H9 (cell line): ENCODE data around the gene TOR1B. TPM values are rescaled to one million over a fixed set of nuclear protein-coding genes. Genes with fewer than 3 reads are reported as not detected.

Experiments
- DNase-seq: peaks from one replicate; pipeline ENCODE4 v3.0.0-alpha.2; 2017
- H2AFZ ChIP-seq: one replicate; pipeline ENCODE4 v1.6.1; 2013; ENCODE audit warnings: mild to moderate bottlenecking, low read length, control low read depth, moderate library complexity
- H2AK5ac ChIP-seq: 2 replicates; pipeline ENCODE4 v1.6.1; 2013; ENCODE audit warnings: low read length, control low read depth, mixed read lengths; ENCODE audit not compliant: insufficient read length
- H2BK120ac ChIP-seq: one replicate; pipeline ENCODE4 v1.6.1; 2013; ENCODE audit warnings: low read depth, mild to moderate bottlenecking, low read length, control low read depth, inconsistent platforms; ENCODE audit not compliant: poor library complexity, severe bottlenecking
- H2BK12ac ChIP-seq: 2 replicates; pipeline ENCODE4 v1.6.1; 2013; ENCODE audit warnings: low read length, control low read depth, mixed read lengths, low read depth; ENCODE audit not compliant: insufficient read length
- H2BK15ac ChIP-seq: 2 replicates; pipeline ENCODE4 v1.6.1; 2013; ENCODE audit warnings: low read depth, low read length, control low read depth
- H2BK20ac ChIP-seq: one replicate; pipeline ENCODE4 v1.6.1; 2013; ENCODE audit warnings: low read depth, mild to moderate bottlenecking, low read length, control low read depth, inconsistent platforms; ENCODE audit not compliant: poor library complexity, severe bottlenecking
- H2BK5ac ChIP-seq: 2 replicates; pipeline ENCODE4 v1.6.1; 2013; ENCODE audit warnings: low read length, control low read depth, mixed read lengths; ENCODE audit not compliant: insufficient read length
- H3K14ac ChIP-seq: 2 replicates; pipeline ENCODE4 v1.6.1; 2013; ENCODE audit warnings: low read length, control low read depth; ENCODE audit not compliant: insufficient read depth
- H3K18ac ChIP-seq: 2 replicates; pipeline ENCODE4 v1.6.1; 2013; ENCODE audit warnings: low read depth, mild to moderate bottlenecking, mixed read lengths, low read length, control low read depth; ENCODE audit not compliant: insufficient read length
- H3K23ac ChIP-seq: 2 replicates; pipeline ENCODE4 v1.6.1; 2013; ENCODE audit warnings: low read length, control low read depth, mixed read lengths, low read depth; ENCODE audit not compliant: insufficient read length
- H3K23me2 ChIP-seq: 2 replicates; pipeline ENCODE4 v1.6.1; 2013; ENCODE audit warnings: low read depth, mild to moderate bottlenecking, mixed read lengths, low read length, control low read depth; ENCODE audit not compliant: insufficient read length, poor library complexity, severe bottlenecking
- H3K27ac ChIP-seq: 2 replicates; pipeline ENCODE4 v1.5.1; 2013; ENCODE audit warnings: low read length, control low read depth, mixed read lengths, low read depth; ENCODE audit not compliant: insufficient read length
- H3K27me3 ChIP-seq: 2 replicates; pipeline ENCODE4 v1.6.1; 2013; ENCODE audit warnings: low read length, control low read depth, inconsistent platforms; ENCODE audit not compliant: insufficient read depth
- H3K4ac ChIP-seq: 2 replicates; pipeline ENCODE4 v1.6.1; 2013; ENCODE audit warnings: low read depth, mild to moderate bottlenecking, control low read depth, inconsistent platforms, low read length, moderate library complexity
- H3K4me1 ChIP-seq: 2 replicates; pipeline ENCODE4 v1.6.1; 2013; ENCODE audit warnings: low read length, control low read depth, inconsistent platforms; ENCODE audit not compliant: insufficient read depth
- H3K4me2 ChIP-seq: 2 replicates; pipeline ENCODE4 v1.6.1; 2013; ENCODE audit warnings: low read length, control low read depth, mixed read lengths; ENCODE audit not compliant: insufficient read length, insufficient read depth
- H3K56ac ChIP-seq: 2 replicates; pipeline ENCODE4 v1.6.1; 2013; ENCODE audit warnings: low read depth, mild to moderate bottlenecking, mixed read lengths, low read length, control low read depth; ENCODE audit not compliant: insufficient read length
- H3K79me1 ChIP-seq: 2 replicates; pipeline ENCODE4 v1.6.1; 2013; ENCODE audit warnings: low read depth, mild to moderate bottlenecking, moderate library complexity, low read length, control low read depth, inconsistent platforms; ENCODE audit not compliant: insufficient read depth, poor library complexity, severe bottlenecking
- H3K79me2 ChIP-seq: 2 replicates; pipeline ENCODE4 v1.6.1; 2013; ENCODE audit warnings: low read length, control low read depth, inconsistent platforms; ENCODE audit not compliant: insufficient read depth
- H3K9ac ChIP-seq: 2 replicates; pipeline ENCODE4 v1.6.1; 2013; ENCODE audit warnings: low read length, control low read depth, mixed read lengths; ENCODE audit not compliant: insufficient read length; ENCODE audit errors: extremely low read depth
- H3K9me3 ChIP-seq: one replicate; pipeline ENCODE4 v1.6.1; 2013; ENCODE audit warnings: low read depth, low read length, inconsistent platforms; ENCODE audit not compliant: control insufficient read depth
- H3T11ph ChIP-seq: one replicate; pipeline ENCODE4 v1.6.1; 2013; ENCODE audit warnings: mild to moderate bottlenecking, low read length, control low read depth, inconsistent platforms
- H4K20me1 ChIP-seq: one replicate; pipeline ENCODE4 v1.6.1; 2013; ENCODE audit not compliant: control insufficient read depth, insufficient read length, insufficient read depth
- H4K5ac ChIP-seq: 2 replicates; pipeline ENCODE4 v1.6.1; 2013; ENCODE audit warnings: low read depth, mild to moderate bottlenecking, mixed read lengths, low read length, control low read depth; ENCODE audit not compliant: insufficient read length
- H4K8ac ChIP-seq: replicated peaks from 2 replicates; pipeline ENCODE4 v1.6.1; 2013; ENCODE audit warnings: low read length, control low read depth, mixed read lengths, low read depth; ENCODE audit not compliant: insufficient read length
- H4K91ac ChIP-seq: 2 replicates; pipeline ENCODE4 v1.6.1; 2013; ENCODE audit warnings: low read depth, mild to moderate bottlenecking, moderate library complexity, mixed read lengths, low read length, control low read depth; ENCODE audit not compliant: insufficient read length
- H3K27ac Mint-ChIP-seq, 3 experiments: 2 replicates in 2 of 3; 3 replicates in 1 of 3; pipeline ENCODE4 v1.8.0; 2020 to 2021; ENCODE audit warnings: mixed read lengths in 3 of 3, mild to moderate bottlenecking in 1 of 3, moderate library complexity in 1 of 3
- H3K27me3 Mint-ChIP-seq: 2 replicates; pipeline ENCODE4 v1.8.0; 2021; ENCODE audit warnings: low read depth, mild to moderate bottlenecking, moderate library complexity, mixed read lengths
- H3K36me3 Mint-ChIP-seq, 3 experiments: 2 replicates in 2 of 3; 3 replicates in 1 of 3; pipeline ENCODE4 v1.8.0; 2020 to 2021; ENCODE audit warnings: low read depth in 3 of 3, mixed read lengths in 3 of 3; ENCODE audit not compliant: insufficient read depth in 1 of 3
- H3K4me1 Mint-ChIP-seq, 2 experiments: 2 replicates each; pipeline ENCODE4 v1.8.0; 2020; ENCODE audit warnings: mixed read lengths in 2 of 2
- H3K4me3 Mint-ChIP-seq, 2 experiments: 2 replicates in 1 of 2; 3 replicates in 1 of 2; pipeline ENCODE4 v1.8.0; 2020 to 2021; ENCODE audit warnings: mild to moderate bottlenecking in 2 of 2, mixed read lengths in 2 of 2, moderate library complexity in 1 of 2
- H3K9me3 Mint-ChIP-seq, 2 experiments: 2 replicates in 1 of 2; 3 replicates in 1 of 2; pipeline ENCODE4 v1.8.0; 2020; ENCODE audit warnings: mild to moderate bottlenecking in 2 of 2, mixed read lengths in 2 of 2, moderate library complexity in 1 of 2
- CTCF ChIP-seq: fragments of 200-600 bp; sonication (generic); conservative IDR thresholded peaks from 3 replicates; pipeline ENCODE4 v1.8.0; 2021; ENCODE audit warnings: antibody characterized with exemption, mild to moderate bottlenecking
- WGBS: extraction: QIAGEN DNeasy Blood & Tissue Kit; methylation state at CpG from one replicate; pipeline ENCODE4 v1.1.7; 2013; ENCODE audit warnings: missing lambda C conversion rate, low lambda C conversion rate, mixed read lengths; ENCODE audit not compliant: insufficient read length; ENCODE audit errors: extremely low coverage; 5-methylcytosine and 5-hydroxymethylcytosine counted together
- total RNA-seq: library from RNA; stranded (reverse); gene quantifications from 2 replicates; pipeline ENCODE4 v1.2.1, GENCODE V29; 2021

The TOR1B gene
- total RNA-seq, 1 experiment from 2014 or later = 18.1 TPM

- Histone ChIP-seq H3K9ac (peak within 1 kb of the TSS; percentile 78), H3T11ph (no peak within 1 kb of the TSS), H3K14ac (no peak within 1 kb of the TSS; the same call in 1 of the 2 replicates), H3K27ac (no peak within 1 kb of the TSS), H3K56ac (no peak within 1 kb of the TSS), H3K79me2 (no peaks in the 10 kb centered on the region; the same call in 1 of the 2 replicates), H3K18ac (peak within 1 kb of the TSS; percentile 63), H4K5ac (no peak within 1 kb of the TSS), H3K23me2 (peaks cover 10% of the 10 kb centered on the region), H3K27me3 (no peaks in the 10 kb centered on the region), H2AFZ (no peak within 1 kb of the TSS), H3K23ac (no peak within 1 kb of the TSS), H2BK20ac (no peak within 1 kb of the TSS), H4K8ac (no peak within 1 kb of the TSS), H4K20me1 (no peaks in the 10 kb centered on the region), H3K4me1 (peaks cover 6% of the 10 kb centered on the region; the same call in 1 of the 2 replicates), H4K91ac (no peak within 1 kb of the TSS), H2AK5ac (no peak within 1 kb of the TSS), H3K79me1 (no peaks in the 10 kb centered on the region), H3K4me2 (peak within 1 kb of the TSS; percentile 99), H2BK120ac (no peak within 1 kb of the TSS), H2BK12ac (no peak within 1 kb of the TSS), H2BK15ac (no peak within 1 kb of the TSS), H2BK5ac (no peak within 1 kb of the TSS), H3K9me3 (no peaks in the 10 kb centered on the region), H3K4ac (no peak within 1 kb of the TSS)
- Mint-ChIP-seq H3K4me3 (peak within 1 kb of the TSS; percentile 99 to 100), H3K36me3 (peaks cover 11 to 26% (median 23%) of the 10 kb centered on the region in 3 experiments), H3K27me3 (no peaks in the 10 kb centered on the region; the same call in 1 of the 2 replicates), H3K4me1 (peaks cover 41 to 43% of the 10 kb centered on the region in 2 experiments), H3K9me3 (no peaks in the 10 kb centered on the region; a peak in 1 of 5 replicates), H3K27ac (peak within 1 kb of the TSS; percentile 87 to 98 (median 96))
- no CpG with 5 or more reads among the region's 81 CpGs for WGBS
- no peak for TF ChIP-seq CTCF
- peak; percentile 96 for DNase-seq
Measured at GRCh38 chr9:129835128-129835859, 32.3 kb downstream of the TOR1B start, which contains the start of the genes C9orf78 and USP20. C9orf78 (minus strand) TSS chr9:129835275; CDS start chr9:129835221, 54 bp downstream. USP20 (plus strand) TSS chr9:129835458; CDS start chr9:129852556, 17,098 bp downstream.
